Chondrocyte (in vitro differentiated cells): ENCODE measurements around the gene FER. TPM values are rescaled to one million over a fixed set of nuclear protein-coding genes. Genes with fewer than 3 reads are reported as not detected.

Source experiments
- DNase-seq: peaks from one replicate; pipeline ENCODE4 v3.0.0; 2021; ENCODE audit warnings: mixed read lengths, low spot score
- H3K27ac Mint-ChIP-seq: one replicate; pipeline ENCODE4 v1.8.0; 2021; ENCODE audit warnings: mild to moderate bottlenecking, moderate library complexity, mixed read lengths; ENCODE audit not compliant: unreplicated experiment
- H3K27me3 Mint-ChIP-seq: 2 replicates; pipeline ENCODE4 v1.8.0; 2021; ENCODE audit warnings: low read depth, mixed read lengths
- H3K36me3 Mint-ChIP-seq: 2 replicates; pipeline ENCODE4 v1.8.0; 2021; ENCODE audit warnings: low read depth, mixed read lengths
- H3K4me1 Mint-ChIP-seq: 2 replicates; pipeline ENCODE4 v1.8.0; 2021; ENCODE audit warnings: low read depth, mild to moderate bottlenecking, mixed read lengths
- H3K4me3 Mint-ChIP-seq: one replicate; pipeline ENCODE4 v1.8.0; 2021; ENCODE audit warnings: mild to moderate bottlenecking, moderate library complexity, mixed read lengths; ENCODE audit not compliant: unreplicated experiment
- H3K9me3 Mint-ChIP-seq: 2 replicates; pipeline ENCODE4 v1.8.0; 2021; ENCODE audit warnings: low read depth, mixed read lengths
- CTCF ChIP-seq: fragments of 200-600 bp; sonication (generic); IDR thresholded peaks from 2 replicates; pipeline ENCODE4 v1.5.0; 2021; ENCODE audit warnings: antibody characterized with exemption, mild to moderate bottlenecking, moderate library complexity
- total RNA-seq: library from RNA; stranded (reverse); gene quantifications from 3 replicates; pipeline ENCODE4 v1.2.1, GENCODE V29; 2021

FER gene
- total RNA-seq, 1 donor from 2014 or later, result 23.5 TPM

DNA sequence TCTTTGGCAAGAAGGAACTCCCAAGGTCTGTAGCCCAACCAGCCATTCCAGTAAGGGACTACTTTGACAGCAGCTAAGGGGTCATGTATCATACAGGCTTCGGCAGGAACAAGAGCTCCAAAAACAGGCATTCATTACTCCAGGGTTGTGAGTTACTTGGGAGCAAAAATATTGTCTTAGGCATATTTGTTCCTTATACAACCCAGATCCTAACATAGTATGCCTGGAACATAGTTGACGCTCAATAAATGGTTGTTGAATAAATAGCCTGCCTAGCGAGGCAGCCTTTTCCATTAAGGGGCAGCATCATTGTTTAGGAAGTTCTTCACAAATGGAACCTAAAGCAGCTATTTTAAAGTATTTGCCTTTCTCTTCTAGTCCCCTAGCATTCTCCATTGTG, 35.8 kb upstream of the FER start:
- peaks cover 17% of the 10 kb centered on the region for H3K4me1 Mint-ChIP-seq
- H3K4me3 Mint-ChIP-seq, result no peak overlapping the region
- H3K9me3 Mint-ChIP-seq, result no peaks in the 10 kb centered on the region
- DNase-seq, result no peak
- no peaks in the 10 kb centered on the region for H3K27me3 Mint-ChIP-seq
- H3K36me3 Mint-ChIP-seq, result no peaks in the 10 kb centered on the region
- no peak for TF ChIP-seq CTCF
- H3K27ac Mint-ChIP-seq, result no peak overlapping the region

- Mint-ChIP-seq H3K4me1 (peaks cover 17% of the 10 kb centered on the region), H3K27ac (no peak overlapping the region), H3K36me3 (no peaks in the 10 kb centered on the region), H3K27me3 (no peaks in the 10 kb centered on the region), H3K9me3 (no peaks in the 10 kb centered on the region), H3K4me3 (no peak overlapping the region)
- no peak for DNase-seq
- TF ChIP-seq CTCF, result no peak
These were observed 32.3 kb upstream of the FER start for GRCh38 chr5:108715408-108715807.

GRCh38 chr5:108720391-108720790, 27.3 kb upstream of the FER start:
- H3K27ac Mint-ChIP-seq, result no peak overlapping the region
- H3K27me3 Mint-ChIP-seq, result no peaks in the 10 kb centered on the region
- no peak overlapping the region for H3K4me3 Mint-ChIP-seq
- no peaks in the 10 kb centered on the region for H3K4me1 Mint-ChIP-seq
- no peak for DNase-seq
- H3K36me3 Mint-ChIP-seq, result no peaks in the 10 kb centered on the region
- H3K9me3 Mint-ChIP-seq, result no peaks in the 10 kb centered on the region
- no peak for TF ChIP-seq CTCF

GRCh38 chr5:108726446-108727235, 21.1 kb upstream of the FER start:
- Mint-ChIP-seq H3K4me3 (peak overlapping the region; percentile 83), H3K9me3 (no peaks in the 10 kb centered on the region), H3K4me1 (peaks cover 21% of the 10 kb centered on the region), H3K27ac (peak overlapping the region; percentile 94), H3K36me3 (no peaks in the 10 kb centered on the region), H3K27me3 (no peaks in the 10 kb centered on the region)
- no peak for DNase-seq
- no peak for TF ChIP-seq CTCF

DNA sequence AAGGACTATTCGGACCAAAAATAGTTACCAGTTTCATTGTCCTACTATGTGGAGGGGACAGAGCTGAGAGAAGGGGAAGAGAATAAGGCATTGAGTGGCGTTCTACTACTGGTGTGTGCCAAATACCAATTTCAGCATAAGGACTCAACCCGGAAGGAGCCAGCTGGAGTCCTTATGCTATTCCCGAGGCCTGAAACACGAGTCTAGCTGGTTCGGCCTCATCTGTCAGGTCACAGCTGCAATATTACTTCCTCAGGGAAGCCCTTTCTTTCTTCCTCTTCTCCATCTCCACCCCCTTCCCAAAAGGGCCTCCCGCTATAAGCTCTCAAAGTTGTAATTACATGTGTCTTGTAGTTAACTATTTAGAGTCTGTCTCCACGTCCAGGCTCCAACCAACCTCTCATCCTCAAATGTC, 20.5 kb upstream of the FER start:
- Mint-ChIP-seq H3K4me3 (peak overlapping the region; percentile 83), H3K9me3 (no peaks in the 10 kb centered on the region), H3K27me3 (no peaks in the 10 kb centered on the region), H3K4me1 (peaks cover 21% of the 10 kb centered on the region), H3K27ac (peak overlapping the region; percentile 94), H3K36me3 (no peaks in the 10 kb centered on the region)
- no peak for TF ChIP-seq CTCF
- no peak for DNase-seq
